AG10803 (cell line): ENCODE measurements around the gene ANKRD33B.

ENCODE experiments used
- DNase-seq: peaks from one replicate; pipeline ENCODE4 v3.0.0; 2010; ENCODE audit warnings: low read depth
- H3K4me3 ChIP-seq: 2 replicates; pipeline ENCODE4 v1.5.1; 2011; ENCODE audit warnings: mild to moderate bottlenecking, low read length, control low read depth
- CTCF ChIP-seq: conservative IDR thresholded peaks from 2 replicates; pipeline ENCODE4 v1.5.1; 2011; ENCODE audit warnings: mild to moderate bottlenecking, low read length, control low read depth, inconsistent platforms

ANKRD33B gene

GRCh38 chr5:10702911-10703491 is 139.1 kb downstream of the ANKRD33B start:
- TF ChIP-seq CTCF = no peak
- H3K4me3 ChIP-seq = no peak overlapping the region
- DNase-seq = no peak

- DNase-seq = no peak
These were observed 139.8 kb downstream of the ANKRD33B start for GRCh38 chr5:10703676-10704075.

DNA sequence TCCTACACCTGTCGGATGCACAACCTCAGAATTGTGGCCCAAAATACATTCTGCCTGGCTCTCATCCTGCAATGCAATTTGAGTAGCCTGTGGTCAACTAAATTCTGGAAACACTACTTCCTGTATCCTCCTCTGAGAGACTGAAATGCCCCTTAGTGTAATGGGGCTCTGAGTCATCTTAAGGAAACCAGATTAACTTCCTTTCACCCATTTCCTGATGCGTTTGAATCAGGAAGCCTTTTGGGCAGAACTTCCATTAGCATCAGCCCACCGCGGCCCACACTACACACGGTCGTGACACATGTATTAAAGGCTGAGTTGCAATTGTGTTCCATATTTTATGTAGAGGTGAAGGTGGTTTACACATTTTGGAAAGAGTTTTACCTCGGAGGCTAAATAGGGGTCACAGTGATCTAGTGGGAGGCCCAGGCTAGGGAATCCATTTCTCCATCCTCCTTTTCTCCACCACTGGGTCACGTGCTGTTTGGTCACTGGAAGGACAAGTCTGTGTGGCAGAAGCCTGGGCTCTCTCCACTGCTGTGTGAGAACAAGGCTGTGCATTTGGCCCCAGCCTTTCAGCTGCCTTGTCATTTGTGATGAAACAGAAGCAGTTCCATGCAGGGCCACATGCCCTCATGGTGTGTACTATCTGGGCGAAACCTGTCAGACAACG is 141.2 kb downstream of the ANKRD33B start:
- H3K4me3 ChIP-seq = no peak overlapping the region
- peak; percentile 62 for DNase-seq

More at GRCh38 chr5:10703676-10704075, 139.8 kb downstream of the ANKRD33B start:
- H3K4me3 ChIP-seq = no peak overlapping the region
- no peak for TF ChIP-seq CTCF

GRCh38 chr5:10705747-10706146 is 141.9 kb downstream of the ANKRD33B start:
- DNase-seq = no peak
- no peak for TF ChIP-seq CTCF
- H3K4me3 ChIP-seq = no peak overlapping the region

More for the DNA sequence above, 141.2 kb downstream of the ANKRD33B start:
- no peak for TF ChIP-seq CTCF

DNA sequence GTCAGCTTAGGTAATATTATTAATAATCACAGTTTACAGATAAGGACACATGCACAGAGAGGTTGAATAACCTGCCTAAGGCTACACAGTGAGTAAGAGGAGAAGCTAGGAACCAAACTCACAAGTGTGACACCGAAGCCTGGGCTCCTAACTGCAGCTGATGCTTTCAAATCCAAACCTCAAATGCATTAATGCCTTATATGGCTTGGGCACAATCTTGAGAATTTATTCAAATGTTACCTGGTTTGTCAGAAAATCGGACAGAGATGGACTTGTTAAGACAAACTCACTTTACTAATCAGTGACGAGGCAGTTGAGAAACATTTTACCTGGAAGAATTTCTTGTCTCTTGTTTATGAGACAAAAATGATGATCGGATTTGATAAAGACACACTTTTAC is 142.5 kb downstream of the ANKRD33B start:
- TF ChIP-seq CTCF = no peak
- DNase-seq = no peak
- H3K4me3 ChIP-seq = no peak overlapping the region
